SH-SY5Y (cell line): ENCODE measurements around the gene ANKRD12.

Experiments
- GATA2 ChIP-seq: IDR thresholded peaks from 2 replicates; pipeline ENCODE4 v1.6.1; 2011; ENCODE audit warnings: mild to moderate bottlenecking, low read depth, low read length
- GATA3 ChIP-seq: IDR thresholded peaks from 2 replicates; pipeline ENCODE4 v1.6.1; 2011; ENCODE audit warnings: low read depth, mild to moderate bottlenecking, low read length, moderate library complexity

DNA sequence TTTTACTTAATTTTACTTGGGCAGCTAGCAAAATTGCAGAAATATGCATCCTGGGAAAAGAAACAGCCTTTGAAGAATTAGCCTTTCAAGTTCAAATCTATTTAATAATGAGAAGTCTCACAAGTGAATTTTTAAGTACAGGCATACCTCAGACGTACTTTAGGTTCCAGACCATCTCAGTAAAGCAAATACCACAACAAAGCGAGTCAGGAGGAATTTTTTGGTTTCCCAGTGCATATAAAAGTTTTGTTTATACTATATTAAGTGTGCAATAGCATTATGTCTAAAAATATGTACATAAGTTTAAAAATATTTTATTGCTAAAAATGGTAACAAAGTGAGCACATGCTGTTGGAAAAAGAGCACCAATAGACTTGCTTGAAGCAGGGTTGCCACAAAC, 147.2 kb downstream of the ANKRD12 start:
- TF ChIP-seq GATA3 (no peak), GATA2 (no peak)
